Hematopoietic multipotent progenitor cell treated with erythropoietin and hydrocortisone succinate and interleukin-3 and kit ligand, for 8 days (in vitro differentiated cells): ENCODE data around the gene SHISA9.

ENCODE experiments used
- DNase-seq: peaks from one replicate; pipeline ENCODE4 v3.0.0-alpha.2; 2015

SHISA9 gene

DNA sequence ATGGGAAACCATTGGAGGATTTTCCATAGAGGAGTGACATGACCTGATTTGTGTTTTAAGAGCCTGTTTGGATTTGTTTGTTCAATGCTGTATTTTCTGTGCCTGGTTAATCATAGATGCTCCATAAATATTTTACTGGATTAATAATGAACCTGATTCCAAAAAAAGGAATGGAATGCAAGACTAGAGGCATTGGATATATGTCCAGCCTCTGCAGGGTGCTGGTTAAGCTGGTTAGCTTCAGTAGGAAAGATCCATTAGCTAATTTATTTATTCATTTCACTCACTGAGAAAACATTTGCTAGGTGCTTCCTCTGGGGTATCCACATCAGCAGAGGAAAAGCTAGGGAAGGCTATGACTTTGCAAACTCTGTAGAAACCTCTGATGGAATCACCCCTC, 57.7 kb downstream of the SHISA9 start:
- DNase-seq, result no peak

- no peak for DNase-seq
These were observed 60.2 kb downstream of the SHISA9 start for GRCh38 chr16:12961626-12962025.

DNA sequence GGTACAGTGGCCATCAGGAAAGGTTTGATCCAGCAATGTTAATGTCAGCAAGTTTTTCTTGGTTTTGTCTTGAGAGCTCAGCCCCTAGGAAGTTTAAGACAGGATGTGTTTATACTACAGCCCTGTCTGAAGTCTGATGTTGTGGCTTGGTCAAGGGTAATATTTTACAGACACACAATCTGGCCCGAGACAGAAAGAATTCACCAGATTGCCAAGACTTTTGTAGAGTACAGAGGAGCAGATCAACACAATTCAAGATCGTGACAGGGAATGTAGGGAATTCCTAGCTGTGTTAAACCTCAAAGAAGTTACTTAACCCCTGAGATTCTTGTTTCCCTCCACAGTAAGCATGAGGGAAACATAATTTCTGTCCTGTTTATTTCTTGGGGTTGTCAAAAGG, 63.1 kb downstream of the SHISA9 start:
- DNase-seq, result no peak

DNA sequence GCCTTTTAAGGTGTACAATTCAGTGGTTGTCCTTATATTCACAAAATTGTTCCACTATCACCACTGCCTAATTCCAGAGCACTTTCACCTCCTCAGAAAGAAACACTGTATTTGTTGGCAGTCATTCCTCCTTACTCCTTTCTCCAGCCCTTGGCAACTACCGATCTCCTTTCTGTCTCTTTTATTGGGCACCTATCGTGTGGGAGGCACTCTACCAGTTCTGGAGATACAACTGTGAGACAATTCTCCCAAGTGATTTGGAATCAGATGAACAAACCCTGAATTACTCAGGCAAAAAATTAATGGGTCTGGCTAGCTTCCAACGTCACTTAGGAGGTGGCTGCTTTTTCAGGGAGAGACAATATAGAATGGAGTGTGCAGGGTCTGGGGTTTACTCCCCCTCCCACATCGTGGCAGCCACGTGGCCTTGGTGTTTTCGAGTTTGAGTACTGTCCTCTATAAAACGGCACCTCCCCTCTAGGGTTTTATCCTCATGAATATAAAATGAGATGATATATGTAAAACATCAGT, 63.9 kb downstream of the SHISA9 start:
- DNase-seq, result no peak

- DNase-seq, result peak; percentile 11
These were observed 69.8 kb downstream of the SHISA9 start for GRCh38 chr16:12971241-12971640.

DNA sequence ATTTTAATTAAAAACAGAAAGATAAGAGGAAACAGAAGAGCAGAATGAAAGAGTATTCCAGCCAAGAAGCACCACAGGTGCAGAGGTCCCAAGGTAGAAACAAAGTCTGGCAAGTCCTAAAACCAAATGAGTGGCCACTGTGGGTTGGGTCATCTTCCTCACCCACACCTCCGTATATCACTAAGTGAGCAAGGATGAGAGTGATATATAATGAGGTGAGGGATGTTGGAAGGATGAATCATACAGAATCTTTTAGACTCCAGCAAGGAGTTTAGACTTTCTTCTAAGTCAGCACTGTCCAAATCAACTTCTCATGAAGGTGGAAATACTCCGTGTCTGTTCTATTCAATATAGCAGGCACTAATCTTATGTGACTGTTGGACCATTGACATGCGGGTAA, 70.8 kb downstream of the SHISA9 start:
- no peak for DNase-seq

- no peak for DNase-seq
These were observed 74.4 kb downstream of the SHISA9 start for GRCh38 chr16:12975766-12976165.

DNA sequence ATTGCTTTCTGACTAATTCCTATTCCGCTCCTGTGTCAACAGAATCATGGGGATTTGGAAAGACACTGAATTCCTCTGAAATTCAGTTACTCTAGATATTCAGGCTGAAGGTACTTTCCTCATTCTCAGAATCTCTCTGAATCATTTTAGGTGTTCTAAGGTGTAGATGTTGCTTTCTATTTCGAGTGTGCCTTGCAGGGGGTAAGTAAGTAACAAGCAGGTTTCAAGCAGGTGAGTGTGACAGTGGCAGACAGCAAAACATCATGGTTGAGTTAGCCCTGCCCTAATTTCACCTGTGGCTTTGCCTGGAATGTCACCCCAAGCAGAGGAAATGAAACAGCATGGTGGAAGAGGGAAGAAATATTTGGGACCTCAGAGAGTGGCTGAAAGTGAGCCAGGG, 75.1 kb downstream of the SHISA9 start:
- no peak for DNase-seq

DNA sequence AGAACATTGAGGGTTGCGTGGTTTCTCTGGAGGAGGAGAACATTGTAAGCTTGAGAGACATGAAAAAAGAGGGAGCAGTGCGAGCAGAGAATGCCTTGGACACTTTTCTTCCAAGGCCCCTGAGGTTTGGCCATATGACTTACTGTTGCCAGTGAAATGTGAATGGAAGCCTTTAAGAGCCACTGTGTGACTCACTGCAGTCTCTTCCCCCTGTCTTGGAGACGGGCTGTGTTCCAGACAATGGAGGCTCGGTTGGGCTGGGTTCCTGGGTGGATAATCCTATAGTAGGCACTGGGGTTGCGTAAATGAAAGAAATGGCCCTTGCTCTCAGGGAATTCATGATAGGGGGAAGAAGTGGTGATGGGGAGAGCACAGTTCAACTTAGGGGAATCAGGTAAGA, 75.5 kb downstream of the SHISA9 start:
- no peak for DNase-seq

DNA sequence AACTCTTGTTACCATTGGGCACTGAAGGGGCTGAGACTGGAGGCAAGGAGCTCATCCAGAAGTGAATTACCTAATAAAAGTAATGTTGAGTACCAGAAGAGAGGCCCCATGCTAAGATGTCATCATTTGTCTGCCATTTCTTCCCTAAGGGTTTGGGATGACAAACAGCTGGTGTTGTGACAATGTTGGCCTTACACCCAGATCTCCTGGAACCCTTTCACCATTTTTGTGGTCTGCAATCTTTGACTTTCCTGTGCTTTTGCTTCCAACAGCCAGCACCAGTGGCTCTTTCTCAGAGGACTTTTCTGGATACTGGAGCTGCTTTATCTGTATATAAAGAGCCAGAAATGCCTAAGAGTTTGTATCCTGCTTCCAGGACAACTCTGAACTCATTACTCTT, 84.1 kb downstream of the SHISA9 start:
- DNase-seq, result no peak

DNA sequence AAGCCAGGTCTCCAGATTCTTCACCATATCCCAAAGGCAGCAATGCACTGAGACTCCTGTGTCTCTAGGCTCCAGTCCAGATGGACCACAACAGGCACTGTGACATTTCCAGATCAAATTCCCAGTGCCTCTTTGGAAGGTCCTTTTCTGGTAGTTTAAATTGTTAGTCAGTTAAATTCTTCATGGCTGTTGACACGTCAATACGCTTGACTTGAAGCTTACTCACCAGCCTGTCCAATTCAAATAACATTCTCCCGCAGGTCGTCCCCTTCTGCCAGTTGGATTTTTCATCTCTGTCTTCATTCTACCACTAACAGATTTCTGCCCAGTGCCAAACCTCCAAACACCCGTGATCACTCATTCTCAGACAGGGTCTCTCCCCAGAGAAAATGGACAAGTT, 86.7 kb downstream of the SHISA9 start:
- DNase-seq, result no peak

- DNase-seq, result no peak
These were observed 90.7 kb downstream of the SHISA9 start for GRCh38 chr16:12992066-12992465.

DNA sequence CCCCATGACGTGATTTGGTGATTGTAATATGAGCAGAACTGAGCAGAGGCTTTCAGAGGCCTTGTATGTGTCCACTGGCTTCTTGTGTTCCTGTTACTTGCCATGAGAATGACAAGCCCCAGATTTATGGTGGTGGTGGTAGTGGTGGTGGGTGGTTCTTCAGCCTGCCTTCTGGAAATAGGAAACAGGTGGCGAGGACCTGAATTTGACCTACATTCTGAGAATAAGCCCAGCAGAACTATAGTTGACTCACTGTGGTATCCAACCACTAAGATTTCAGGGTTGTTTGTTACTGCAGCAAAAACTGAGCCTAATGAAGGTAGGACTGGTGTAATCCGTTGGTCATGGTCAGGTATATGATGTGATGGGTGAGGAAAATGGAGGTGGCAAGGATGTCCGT, 93.0 kb downstream of the SHISA9 start:
- DNase-seq, result no peak

GRCh38 chr16:12995721-12996372, 94.4 kb downstream of the SHISA9 start:
- DNase-seq, result no peak

DNA sequence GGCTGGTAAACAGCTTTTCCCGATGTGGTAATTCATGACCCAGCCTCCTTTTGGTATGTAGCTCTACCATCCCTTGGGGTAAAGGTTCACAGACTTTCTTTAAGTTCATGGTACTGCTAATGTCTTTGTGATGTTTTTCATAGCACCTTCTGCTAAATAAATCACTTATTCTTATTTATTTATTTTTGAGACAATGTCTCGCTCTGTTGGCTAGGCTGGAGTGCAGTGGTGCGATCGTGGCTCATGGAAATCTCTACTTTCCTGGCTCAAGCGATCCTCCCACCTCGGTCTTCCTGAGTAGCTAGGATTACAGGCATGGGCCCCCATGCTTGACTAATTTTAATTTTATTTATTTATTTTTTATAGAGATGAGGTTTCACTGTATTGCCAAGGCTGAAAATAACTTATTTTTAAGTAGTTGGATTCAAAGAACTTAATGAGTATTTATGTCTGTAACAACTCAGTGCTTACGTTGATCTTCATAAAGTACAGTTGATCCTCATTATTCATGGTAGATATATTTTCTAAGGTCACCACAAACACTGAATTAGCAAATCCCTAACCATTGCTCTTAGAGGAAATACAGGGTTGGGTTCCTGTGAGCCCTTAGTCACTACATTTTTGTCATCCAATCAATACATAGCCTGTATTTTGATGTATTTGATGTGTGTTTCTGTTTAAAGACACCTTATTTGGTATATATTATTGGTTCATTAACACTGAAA, 97.1 kb downstream of the SHISA9 start:
- DNase-seq, result no peak

- DNase-seq, result no peak
These were observed 98.0 kb downstream of the SHISA9 start for GRCh38 chr16:12999368-12999767.

DNA sequence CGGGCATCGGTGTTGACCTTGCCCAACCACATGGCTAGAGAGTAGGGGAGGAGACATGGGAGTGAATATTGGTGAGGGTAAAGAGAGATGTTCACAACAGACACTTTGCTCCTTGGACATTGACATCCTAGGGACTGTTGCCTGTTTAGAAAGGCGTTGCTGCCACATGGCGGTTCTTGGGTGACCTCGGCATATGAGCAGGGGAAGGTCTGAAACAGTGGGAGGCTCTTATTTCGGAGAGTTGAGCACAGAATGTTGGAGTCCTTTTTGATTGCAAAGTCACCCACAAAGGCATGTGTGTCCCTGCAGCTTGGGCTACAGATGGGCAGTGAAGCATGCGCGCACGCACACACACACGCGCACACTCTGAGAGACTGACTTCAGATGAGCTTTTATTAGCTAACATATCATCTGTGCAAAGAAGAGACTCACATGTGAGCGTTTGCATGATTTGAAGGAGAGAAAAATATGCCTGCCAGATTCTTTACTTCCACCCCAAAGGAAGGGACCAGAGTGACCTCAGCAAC, 104.4 kb downstream of the SHISA9 start:
- DNase-seq, result no peak

- DNase-seq, result no peak
These were observed 111.2 kb downstream of the SHISA9 start for GRCh38 chr16:13012601-13013000.

- no peak for DNase-seq
These were observed 111.6 kb downstream of the SHISA9 start for GRCh38 chr16:13013043-13013442.

- no peak for DNase-seq
These were observed 113.1 kb downstream of the SHISA9 start for GRCh38 chr16:13014476-13014875.

GRCh38 chr16:13018026-13018425, 116.6 kb downstream of the SHISA9 start:
- DNase-seq, result no peak

DNA sequence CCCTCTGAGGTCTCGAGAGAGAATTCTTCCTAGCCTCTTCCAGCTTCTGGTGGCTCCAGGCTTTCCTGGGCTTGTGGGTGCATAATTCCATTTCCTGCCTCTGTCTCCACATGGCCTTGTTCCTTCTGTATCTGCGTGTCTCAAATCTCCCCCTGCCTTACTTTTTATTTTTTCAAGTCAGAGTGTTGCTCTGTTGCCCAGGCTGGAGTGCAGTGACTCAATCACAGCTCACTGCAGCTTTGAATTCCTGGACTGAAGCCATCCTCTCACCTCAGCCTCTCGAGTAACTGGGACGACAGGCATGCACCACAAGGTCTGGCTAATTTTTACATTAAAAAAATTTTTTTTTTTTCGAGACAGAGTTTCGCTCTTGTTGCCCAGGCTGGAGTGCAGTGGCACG, 120.6 kb downstream of the SHISA9 start:
- no peak for DNase-seq

DNA sequence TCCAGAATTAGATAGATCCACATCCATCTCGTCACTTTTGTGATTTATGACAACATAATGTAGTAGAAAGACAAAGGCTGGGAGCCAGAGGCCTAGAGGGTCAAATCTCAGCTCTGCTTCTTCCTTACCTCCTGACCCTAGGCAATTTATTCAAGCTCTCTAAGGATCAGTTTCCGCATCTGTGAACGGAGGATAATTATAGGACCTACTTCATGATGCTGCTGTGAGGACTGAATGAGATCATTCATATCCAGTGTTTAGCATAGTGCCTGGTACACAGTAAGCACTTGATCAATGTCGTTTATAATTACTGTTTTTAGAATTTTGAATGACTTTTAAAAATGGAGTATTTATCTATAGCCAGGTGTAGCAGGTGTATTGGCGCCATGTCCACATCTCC, 128.4 kb downstream of the SHISA9 start:
- DNase-seq, result no peak

- no peak for DNase-seq
These were observed 129.4 kb downstream of the SHISA9 start for GRCh38 chr16:13030769-13031168.
